DOHH2 (cell line): ENCODE results near the gene HASPIN.

ENCODE experiments used
- CTCF ChIP-seq: fragments of 200-600 bp; sonication (generic); IDR thresholded peaks from one replicate; pipeline ENCODE4 v1.5.1; 2014; ENCODE audit warnings: antibody characterized with exemption, mild to moderate bottlenecking, low read depth, low read length; ENCODE audit not compliant: poor library complexity, severe bottlenecking
- EZH2phosphoT487 ChIP-seq: fragments of 200-600 bp; sonication (generic); IDR thresholded peaks from 2 replicates; pipeline ENCODE4 v1.6.1; 2017; ENCODE audit warnings: borderline replicate concordance, mild to moderate bottlenecking, antibody characterized with exemption, low read length, moderate library complexity, mixed read lengths

- TF ChIP-seq CTCF (no peak), EZH2phosphoT487 (no peak)
Observed at GRCh38 chr17:3751836-3752235, 28.1 kb downstream of the HASPIN start.
